IPS-NIHi11 (cell line): Measurements from ENCODE around the gene AQP5.
A peak's percentile ranks its signal among the peaks of the same experiment; 100 is the strongest.

Experiments
- DNase-seq: peaks from one replicate; pipeline ENCODE4 v3.0.0; 2012; ENCODE audit warnings: mixed read lengths, low spot score

Gene AQP5

GRCh38 chr12:49950273-49951251 is 11.1 kb upstream of the AQP5 start, which contains the start of gene AQP2:
Gene AQP2 (plus strand): TSS chr12:49950737. CDS start chr12:49950831, 94 bp downstream.
- DNase-seq: no peak

- no peak for DNase-seq
Observed at GRCh38 chr12:49951411-49952240, 10.0 kb upstream of the AQP5 start.

GRCh38 chr12:49952391-49953055 is 9.1 kb upstream of the AQP5 start:
- no peak for DNase-seq

GRCh38 chr12:49953151-49953550 is 8.5 kb upstream of the AQP5 start:
- no peak for DNase-seq

GRCh38 chr12:49953961-49954846 is 7.5 kb upstream of the AQP5 start:
- no peak for DNase-seq

GRCh38 chr12:49954863-49955830 is 6.5 kb upstream of the AQP5 start:
- peak; percentile 39 for DNase-seq

- no peak for DNase-seq
Observed at GRCh38 chr12:49955899-49956662, 5.6 kb upstream of the AQP5 start.

GRCh38 chr12:49956663-49957569 is 4.8 kb upstream of the AQP5 start:
- DNase-seq: no peak

GRCh38 chr12:49957570-49957967 is 4.1 kb upstream of the AQP5 start:
- no peak for DNase-seq

GRCh38 chr12:49959685-49960473 is 1.8 kb upstream of the AQP5 start:
- DNase-seq: peak; percentile 88

GRCh38 chr12:49960474-49961110 is 1.1 kb upstream of the AQP5 start:
- DNase-seq: no peak

- DNase-seq: peak; percentile 50
Observed at GRCh38 chr12:49961993-49962764, 507 bp downstream of the AQP5 start.

- DNase-seq: peak; percentile 66
Observed at GRCh38 chr12:49962861-49963765, 1.4 kb downstream of the AQP5 start.

- DNase-seq: no peak
Observed at GRCh38 chr12:49963976-49964815, 2.5 kb downstream of the AQP5 start.
